SK-MEL-5 (cell line): ENCODE data around the gene FN3K. TPM values are rescaled to one million over a fixed set of nuclear protein-coding genes. Genes with fewer than 3 reads are reported as not detected.
"Not testable (repeated sequence)": the region's sequence is repeated elsewhere in the genome, so short reads cannot be mapped to it uniquely, and the experiment has no call there.

Source experiments
- DNase-seq: peaks from one replicate; pipeline ENCODE4 v3.0.0-alpha.2; 2016; ENCODE audit warnings: low read depth, low spot score
- in situ Hi-C: cut with HindIII; loops from 2 replicates; pipeline ENCODE4 v1.10.0; 2016; ENCODE audit warnings: low sequenced_read_pairs, high pct_unique_total_duplicates, low pct_unique_long_range_greater_than_20kb
- total RNA-seq: library from RNA; depleted of rRNA; stranded (reverse); fragments of >200 nt; shearing (Covaris generic); gene quantifications from 2 replicates; pipeline ENCODE4 v1.2.3, GENCODE V29; 2014

FN3K gene
- total RNA-seq, 1 experiment from 2014 or later = 1.1 TPM

- in situ Hi-C loops = no loop called here
These were observed 47.3 kb downstream of the FN3K start for GRCh38 chr17:82782657-82783207.

DNA sequence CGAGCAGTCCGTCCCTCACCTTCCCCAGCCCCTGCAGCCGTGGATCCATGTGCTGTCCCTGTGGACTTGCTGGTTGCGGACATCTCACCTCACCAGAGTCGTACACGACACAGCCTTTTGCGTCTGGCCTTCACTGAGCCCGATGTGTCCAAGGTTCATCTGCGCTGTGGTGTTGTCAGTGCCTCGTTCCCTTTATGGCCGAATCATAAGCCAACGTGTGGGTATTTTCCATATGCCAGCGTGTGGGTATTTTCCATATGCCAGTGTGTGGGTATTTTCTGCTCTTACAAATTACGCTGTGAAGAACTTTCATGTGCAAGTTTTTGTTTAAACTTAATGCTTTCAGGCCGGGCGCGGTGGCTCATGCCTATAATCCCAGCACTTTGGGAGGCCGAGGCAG, 48.1 kb downstream of the FN3K start:
- DNase-seq = no peak
- in situ Hi-C loops = no loop called here

More at GRCh38 chr17:82782657-82783207, 47.3 kb downstream of the FN3K start:
- DNase-seq = no peak

DNA sequence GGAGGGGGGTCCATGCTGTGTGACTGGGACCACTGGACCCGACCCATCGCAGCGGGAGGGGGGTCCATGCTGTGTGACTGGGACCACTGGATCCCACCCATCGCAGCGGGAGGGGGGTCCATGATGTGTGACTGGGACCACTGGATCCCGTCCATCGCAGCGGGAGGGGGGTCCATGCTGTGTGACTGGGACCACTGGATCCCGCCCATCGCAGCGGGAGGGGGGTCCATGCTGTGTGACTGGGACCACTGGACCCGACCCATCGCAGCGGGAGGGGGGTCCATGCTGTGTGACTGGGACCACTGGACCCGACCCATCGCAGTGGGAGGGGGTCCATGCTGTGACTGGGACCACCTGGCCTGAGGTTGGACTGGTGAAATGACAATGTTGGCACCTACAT, 50.2 kb downstream of the FN3K start:
- in situ Hi-C loops, DNase-seq: not testable (repeated sequence)

GRCh38 chr17:82786427-82786826, 51.0 kb downstream of the FN3K start:
- DNase-seq = no peak
- in situ Hi-C loops = no loop called here

DNA sequence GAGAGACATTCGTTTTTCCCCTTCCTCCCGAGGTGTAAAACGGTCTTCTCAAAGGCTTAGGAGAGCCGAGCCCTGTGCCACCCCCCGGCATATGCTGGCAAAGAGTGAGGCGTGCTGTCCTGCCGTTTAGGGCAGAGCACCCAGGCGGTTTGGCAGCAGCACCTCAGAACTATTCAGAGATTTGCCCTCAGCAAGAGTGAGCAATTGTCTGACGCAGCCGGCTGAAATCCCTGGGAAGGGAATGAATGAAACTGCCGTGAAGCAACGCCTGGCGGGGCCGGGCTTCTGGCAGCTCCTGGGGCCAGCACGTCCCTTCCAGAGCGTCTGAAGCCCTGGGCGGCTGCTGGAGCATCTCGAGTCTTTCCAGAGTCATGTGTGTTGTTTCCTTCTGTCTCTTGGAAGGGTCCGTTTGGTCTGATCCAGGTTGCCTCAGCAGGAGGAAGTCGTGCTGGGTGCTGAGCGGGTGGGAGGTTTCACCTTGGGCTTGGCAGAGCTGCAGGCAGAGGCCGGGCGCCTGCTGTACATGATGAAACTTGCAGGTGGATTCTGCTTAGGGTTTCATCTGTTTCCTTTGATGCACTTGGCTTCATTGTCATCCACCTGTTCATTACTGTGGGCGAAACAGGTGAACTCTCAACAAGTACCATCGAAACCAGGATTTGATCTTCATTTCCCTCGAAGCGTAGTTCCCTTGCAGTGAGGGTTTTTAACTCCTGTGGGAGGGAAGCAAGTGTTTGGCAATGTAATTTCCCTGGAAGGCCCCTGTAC, 51.9 kb downstream of the FN3K start:
- in situ Hi-C loops = no loop called here
- DNase-seq = no peak

DNA sequence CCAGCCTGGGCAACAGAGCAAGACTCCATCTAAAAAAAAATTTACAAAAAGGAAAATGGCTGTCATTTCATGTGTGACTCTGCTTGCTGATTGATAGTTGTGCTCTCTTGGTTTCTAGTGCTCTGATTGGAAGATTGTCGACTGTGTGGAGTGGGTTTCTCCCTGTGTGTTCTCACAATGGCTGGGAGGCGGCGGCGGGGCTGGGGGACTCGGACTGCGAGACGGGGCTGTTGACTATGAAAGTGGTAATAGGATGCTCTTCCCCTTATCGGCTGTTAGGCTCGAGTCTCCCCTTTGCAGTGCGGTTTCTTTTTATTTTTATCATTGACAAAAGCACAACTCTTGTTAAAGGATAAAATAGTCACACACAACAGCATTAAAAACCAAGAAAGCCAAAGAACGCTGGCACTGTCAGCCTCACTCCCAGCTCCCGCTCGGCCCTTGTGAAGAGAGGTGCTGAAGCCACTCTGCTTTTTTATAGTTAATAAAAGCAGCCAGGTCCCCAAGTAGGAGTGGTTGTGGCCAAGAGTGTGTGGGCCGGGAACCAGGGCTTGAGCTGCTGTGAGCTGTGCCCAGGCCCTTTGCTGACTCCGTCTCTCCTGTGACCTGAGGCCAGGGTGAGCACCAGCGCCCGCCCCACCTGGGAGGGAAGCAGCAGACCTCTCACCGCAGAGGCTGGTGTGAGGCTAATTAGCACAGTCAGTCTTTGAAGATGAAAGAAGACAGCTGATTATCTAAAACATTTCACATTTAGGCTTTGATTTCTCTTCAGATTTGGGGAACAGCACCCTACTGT, 53.0 kb downstream of the FN3K start:
- in situ Hi-C loops = no loop called here
- no peak for DNase-seq

GRCh38 chr17:82789051-82789592, 53.7 kb downstream of the FN3K start:
- no peak for DNase-seq
- in situ Hi-C loops = no loop called here

DNA sequence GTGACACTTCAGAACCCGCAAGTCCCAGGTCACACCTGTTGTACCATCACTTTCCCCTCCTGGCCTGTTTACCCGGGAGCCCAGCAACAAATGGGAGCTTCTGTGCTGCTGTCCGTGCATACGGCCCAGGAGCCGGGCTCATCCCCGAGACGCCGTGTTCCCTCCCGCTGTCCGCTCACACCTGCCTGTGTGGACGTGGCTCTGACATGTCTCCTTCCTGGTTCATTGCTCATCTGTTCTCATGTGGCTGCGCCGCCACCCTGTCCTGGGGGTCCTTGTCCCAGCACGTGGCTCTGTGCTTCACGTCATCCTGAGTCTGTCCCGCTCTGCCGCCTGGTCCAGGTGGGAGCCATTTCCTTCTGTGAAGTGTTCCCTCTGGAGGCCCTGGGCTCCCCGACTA, 54.4 kb downstream of the FN3K start:
- no peak for DNase-seq
- in situ Hi-C loops = no loop called here

DNA sequence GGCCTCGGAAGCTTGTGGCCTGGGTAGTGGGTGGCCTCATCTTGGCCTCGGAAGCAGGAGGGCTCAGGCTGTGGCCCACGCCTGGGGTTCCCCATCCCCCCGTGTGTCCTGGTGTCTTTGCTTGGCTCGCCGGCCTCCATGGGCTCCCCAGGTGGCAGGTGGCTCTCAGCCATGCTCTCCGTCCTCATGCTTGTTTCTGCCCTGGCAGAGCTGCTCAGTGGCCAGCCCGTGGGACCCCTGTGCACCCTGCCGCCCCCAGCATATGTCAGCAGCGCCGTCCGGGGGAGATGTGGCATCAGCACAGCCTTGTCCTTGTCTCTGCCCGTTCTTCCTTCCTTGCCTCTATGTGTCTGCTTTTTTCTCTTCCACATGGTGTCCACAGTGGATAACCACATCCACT, 55.0 kb downstream of the FN3K start:
- in situ Hi-C loops = no loop called here
- DNase-seq = no peak

DNA sequence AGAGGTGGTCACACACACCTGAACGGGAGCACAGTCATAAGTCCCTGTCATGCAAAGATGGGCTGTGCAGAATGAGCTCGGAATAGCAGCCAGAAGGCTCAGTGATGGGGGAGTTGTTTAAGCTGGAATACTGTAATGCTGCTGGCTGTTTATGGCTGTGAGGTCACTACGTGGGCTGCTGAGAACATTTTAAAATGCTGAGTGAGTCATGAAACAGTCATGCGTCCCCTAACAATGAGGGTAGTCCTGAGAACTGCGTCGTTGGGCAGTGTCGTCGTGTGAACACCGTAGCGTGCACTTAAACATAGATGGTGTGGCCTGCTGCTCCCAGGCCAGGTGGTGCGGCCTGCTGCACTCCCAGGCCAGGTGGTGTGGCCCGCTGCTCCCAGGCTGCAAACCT, 56.1 kb downstream of the FN3K start:
- DNase-seq = no peak
- in situ Hi-C loops = no loop called here

- in situ Hi-C loops = no loop called here
- no peak for DNase-seq
These were observed 58.7 kb downstream of the FN3K start for GRCh38 chr17:82793974-82794630.

GRCh38 chr17:82794781-82795482, 59.5 kb downstream of the FN3K start:
- in situ Hi-C loops = no loop called here
- no peak for DNase-seq

- no peak for DNase-seq
- in situ Hi-C loops = no loop called here
These were observed 60.2 kb downstream of the FN3K start for GRCh38 chr17:82795615-82796014.

- in situ Hi-C loops = no loop called here
- no peak for DNase-seq
These were observed 61.6 kb downstream of the FN3K start for GRCh38 chr17:82797061-82797460.

- no peak for DNase-seq
- in situ Hi-C loops = no loop called here
These were observed 63.3 kb downstream of the FN3K start for GRCh38 chr17:82798752-82799151.

GRCh38 chr17:82799591-82799990, 64.2 kb downstream of the FN3K start:
- in situ Hi-C loops = no loop called here
- DNase-seq = no peak
